GM23248 (cell line): Measurements from ENCODE around the gene TIRAP. TPM values are rescaled to one million over a fixed set of nuclear protein-coding genes. Genes with fewer than 3 reads are reported as not detected.

Experiments used
- DNase-seq: peaks from one replicate; pipeline ENCODE4 v3.0.0-alpha.2; 2015
- H2AFZ ChIP-seq: fragments of 200-600 bp; sonication (generic); 2 replicates; pipeline ENCODE4 v1.6.1; 2016; ENCODE audit warnings: antibody characterized with exemption
- H3F3A ChIP-seq: fragments of 200-600 bp; sonication (generic); 2 replicates; pipeline ENCODE4 v1.6.1; 2016; ENCODE audit warnings: mild to moderate bottlenecking, antibody characterized with exemption, mixed run types; ENCODE audit not compliant: insufficient read depth
- H3K27ac ChIP-seq: fragments of 200-600 bp; sonication (generic); 2 replicates; pipeline ENCODE4 v1.5.1; 2016; ENCODE audit warnings: mild to moderate bottlenecking
- H3K27me3 ChIP-seq: fragments of 200-600 bp; sonication (generic); replicated peaks from 2 replicates; pipeline ENCODE4 v1.6.1; 2016; ENCODE audit warnings: mild to moderate bottlenecking; ENCODE audit not compliant: insufficient read depth
- H3K36me3 ChIP-seq: fragments of 200-600 bp; sonication (generic); 2 replicates; pipeline ENCODE4 v1.6.1; 2016; ENCODE audit warnings: low read depth, mild to moderate bottlenecking
- H3K4me1 ChIP-seq: fragments of 200-600 bp; sonication (generic); 2 replicates; pipeline ENCODE4 v1.6.1; 2016; ENCODE audit warnings: mild to moderate bottlenecking; ENCODE audit not compliant: insufficient read depth
- H3K4me2 ChIP-seq: fragments of 200-600 bp; sonication (generic); one replicate; pipeline ENCODE4 v1.6.1; 2016; ENCODE audit warnings: mild to moderate bottlenecking; ENCODE audit not compliant: unreplicated experiment
- H3K4me3 ChIP-seq: fragments of 200-600 bp; sonication (generic); 2 replicates; pipeline ENCODE4 v1.5.1; 2016; ENCODE audit warnings: mild to moderate bottlenecking
- H3K79me2 ChIP-seq: fragments of 200-600 bp; sonication (generic); 2 replicates; pipeline ENCODE4 v1.6.1; 2016; ENCODE audit warnings: mild to moderate bottlenecking; ENCODE audit not compliant: insufficient read depth
- H3K9ac ChIP-seq: fragments of 200-600 bp; sonication (generic); 2 replicates; pipeline ENCODE4 v1.6.1; 2016; ENCODE audit warnings: mild to moderate bottlenecking
- H3K9me2 ChIP-seq: fragments of 200-600 bp; sonication (generic); 2 replicates; pipeline ENCODE4 v1.6.1; 2016; ENCODE audit warnings: mixed run types, mild to moderate bottlenecking, moderate library complexity; ENCODE audit not compliant: insufficient read depth
- H3K9me3 ChIP-seq: fragments of 200-600 bp; sonication (generic); one replicate; pipeline ENCODE4 v1.6.1; 2017; ENCODE audit warnings: low read depth
- H4K20me1 ChIP-seq: fragments of 200-600 bp; sonication (generic); 2 replicates; pipeline ENCODE4 v1.6.0; 2016; ENCODE audit not compliant: insufficient read depth
- EZH2 ChIP-seq: fragments of 200-600 bp; sonication (generic); IDR thresholded peaks from 2 replicates; pipeline ENCODE4 v1.6.1; 2018; ENCODE audit warnings: antibody characterized with exemption, mild to moderate bottlenecking; ENCODE audit not compliant: insufficient read depth, poor library complexity, severe bottlenecking
- EZH2phosphoT487 ChIP-seq: fragments of 200-600 bp; sonication (generic); IDR thresholded peaks from 2 replicates; pipeline ENCODE4 v1.6.1; 2018; ENCODE audit warnings: antibody characterized with exemption, moderate library complexity, mild to moderate bottlenecking, low read depth; ENCODE audit not compliant: insufficient read depth
- WGBS, 2 experiments: methylation state at CpG; one replicate each; pipeline ENCODE4 v1.1.6; 2015 to 2017; ENCODE audit warnings: low lambda C conversion rate in 2 of 2, low coverage in 1 of 2; ENCODE audit errors: missing lambda C conversion rate in 2 of 2; 5-methylcytosine and 5-hydroxymethylcytosine counted together
- in situ Hi-C: fragments of 300-500 bp; cut with MboI; formaldehyde crosslinking; loops from 2 replicates; pipeline ENCODE4 v1.15.0; 2020
- polyA plus RNA-seq: library from polyadenylated mRNA; unstranded; fragments of >200 nt; fragmentation: Nextera tagmentation; extraction: Ambion mirVana; gene quantifications from 2 replicates; pipeline ENCODE4 v1.2.1, GENCODE V29; 2016
- total RNA-seq: library from RNA; depleted of rRNA; stranded (reverse); fragments of >200 nt; shearing (Covaris generic); gene quantifications from 2 replicates; pipeline ENCODE4 v1.2.3, GENCODE V29; 2014

The TIRAP gene
- total and polyA plus RNA-seq, 2 experiments from 2014 or later: 2.8 to 3.8 TPM

DNA sequence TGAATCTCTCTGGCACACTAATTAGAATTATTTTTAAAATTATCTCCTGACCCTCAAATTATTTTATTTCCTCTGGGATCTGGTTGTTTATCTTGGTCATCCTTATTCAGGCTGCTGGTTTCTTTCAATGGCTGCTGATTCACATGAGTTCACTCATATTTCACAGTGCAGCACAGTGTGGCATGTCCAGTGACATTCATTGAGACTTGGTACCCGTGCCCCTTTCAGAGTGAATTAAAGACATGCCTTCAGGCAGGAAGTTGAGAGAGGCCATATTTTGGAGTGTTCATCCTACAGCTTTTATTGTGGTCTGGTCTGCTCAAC is 34.5 kb downstream of the TIRAP start:
- peaks cover 33% of the 10 kb centered on the region for H3K4me1 ChIP-seq
- H4K20me1 ChIP-seq: no peaks in the 10 kb centered on the region
- no peaks in the 10 kb centered on the region for H3K27me3 ChIP-seq
- in situ Hi-C loops: no loop called here
- H3K36me3 ChIP-seq: no peaks in the 10 kb centered on the region
- peak overlapping the region; percentile 67 for H3K4me3 ChIP-seq
- H3K4me2 ChIP-seq: peak overlapping the region; percentile 78
- peak overlapping the region; percentile 83 for H3K9ac ChIP-seq
- 0 to 5% methylated on average over 1 of the region's 1 CpG for WGBS, 2 experiments
- H3F3A ChIP-seq: peaks cover 47% of the 10 kb centered on the region
- no peak for TF ChIP-seq EZH2
- no peak for TF ChIP-seq EZH2phosphoT487
- no peaks in the 10 kb centered on the region for H3K9me2 ChIP-seq
- peak overlapping the region; percentile 98 for H3K27ac ChIP-seq
- no peaks in the 10 kb centered on the region for H3K9me3 ChIP-seq
- peak overlapping the region; percentile 81 for H2AFZ ChIP-seq
- no peak for DNase-seq
- H3K79me2 ChIP-seq: no peaks in the 10 kb centered on the region; the same call in 1 of the 2 replicates

DNA sequence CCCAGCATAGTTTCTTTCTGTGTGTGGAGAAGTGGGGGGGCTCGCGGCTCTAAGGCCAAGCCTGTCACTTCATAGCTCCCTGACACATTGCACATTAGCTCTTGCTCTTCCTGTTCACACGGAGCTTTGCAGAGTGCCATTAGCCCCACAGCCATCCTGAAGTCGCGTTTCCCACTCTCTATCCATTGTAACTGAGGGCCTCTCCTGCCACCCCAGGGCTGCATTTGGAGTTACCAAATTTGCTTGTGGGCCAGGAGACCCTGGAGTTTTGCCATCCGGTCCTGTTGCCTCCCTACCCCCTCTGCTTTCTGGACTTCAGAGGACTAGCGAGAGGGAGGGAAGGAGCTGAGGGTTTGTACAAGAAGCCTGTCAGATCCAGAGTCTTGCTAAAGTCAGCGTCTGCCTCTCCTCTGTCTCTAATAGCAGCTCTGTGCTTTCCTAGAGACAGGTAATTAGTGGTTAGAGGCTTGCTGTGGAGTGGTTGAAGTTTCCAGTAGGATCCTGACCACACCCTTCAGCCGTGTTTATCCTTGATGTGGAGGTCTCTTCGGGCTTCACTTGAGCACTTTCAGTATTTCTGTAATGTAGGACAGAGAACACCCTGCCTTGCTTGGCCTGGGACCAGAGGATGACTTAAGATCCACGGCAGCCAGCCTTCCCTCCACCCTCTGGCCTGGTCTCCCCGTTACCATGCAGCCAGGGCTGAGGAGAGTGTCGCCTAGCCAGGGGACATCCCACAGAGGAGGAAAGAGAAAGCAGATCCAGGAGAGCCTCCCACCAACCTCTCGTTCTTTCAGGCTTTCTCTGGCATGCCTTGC is 35.1 kb downstream of the TIRAP start:
- Histone ChIP-seq H3K79me2 (no peaks in the 10 kb centered on the region; the same call in 1 of the 2 replicates), H3K27me3 (no peaks in the 10 kb centered on the region), H3K27ac (peak overlapping the region; percentile 98), H4K20me1 (no peaks in the 10 kb centered on the region), H3K9ac (peak overlapping the region; percentile 83), H3K9me2 (no peaks in the 10 kb centered on the region), H3K9me3 (no peaks in the 10 kb centered on the region), H3K4me2 (peak overlapping the region; percentile 78), H3F3A (peaks cover 47% of the 10 kb centered on the region), H3K4me1 (peaks cover 39% of the 10 kb centered on the region), H3K4me3 (peak overlapping the region; percentile 67), H3K36me3 (no peaks in the 10 kb centered on the region), H2AFZ (peak overlapping the region; percentile 81)
- in situ Hi-C loops: no loop called here
- DNase-seq: peak; percentile 87
- TF ChIP-seq EZH2 (no peak), EZH2phosphoT487 (no peak)
- 2 to 8% methylated on average over 14 of the region's 14 CpGs for WGBS, 2 experiments

DNA sequence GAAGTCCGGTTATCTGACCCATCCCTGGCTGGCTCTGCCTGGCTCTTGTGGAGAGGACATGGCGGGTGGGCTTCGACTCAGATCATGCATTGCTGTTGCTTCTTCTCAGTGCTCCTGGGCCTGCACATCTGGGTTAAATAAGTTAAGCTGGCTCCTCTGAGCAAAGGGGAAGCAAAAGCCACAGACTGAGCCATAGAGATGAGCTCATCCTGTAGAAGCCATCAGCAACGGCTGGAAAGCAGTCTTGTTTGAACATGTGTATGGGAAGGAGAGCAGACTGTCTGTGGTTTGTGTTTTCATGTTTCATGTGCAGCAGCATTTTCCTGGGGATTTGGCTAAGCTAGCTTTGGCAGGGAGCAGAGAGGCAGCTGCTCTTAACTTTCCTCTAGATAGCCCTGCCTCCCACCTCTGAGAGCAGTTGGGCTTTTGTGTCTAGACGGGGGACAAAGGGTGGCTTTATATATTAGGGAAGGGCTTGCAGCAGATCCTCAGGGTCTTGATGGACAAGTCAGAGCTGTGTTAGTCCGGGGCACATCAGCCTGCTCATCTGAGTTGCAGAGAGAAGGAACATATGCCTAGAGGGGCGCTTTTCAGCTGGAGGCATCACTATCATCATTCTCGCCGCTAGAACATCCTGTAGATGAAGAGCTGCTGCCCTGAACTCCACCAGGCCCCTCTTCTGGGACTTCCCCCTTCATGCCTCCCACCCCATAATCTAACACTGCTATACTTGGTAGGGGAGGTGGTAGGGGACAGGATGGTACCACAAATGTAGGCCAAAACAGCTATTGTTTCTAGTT is 35.9 kb downstream of the TIRAP start:
- peaks cover 39% of the 10 kb centered on the region for H3K4me1 ChIP-seq
- in situ Hi-C loops: no loop called here
- peak overlapping the region; percentile 78 for H3K4me2 ChIP-seq
- H3K9ac ChIP-seq: peak overlapping the region; percentile 83
- H3F3A ChIP-seq: peaks cover 47% of the 10 kb centered on the region
- no peaks in the 10 kb centered on the region for H3K27me3 ChIP-seq
- WGBS, 2 experiments: 3 to 6% methylated on average over 9 of the region's 9 CpGs
- H3K9me3 ChIP-seq: no peaks in the 10 kb centered on the region
- H3K4me3 ChIP-seq: peak overlapping the region; percentile 67
- no peaks in the 10 kb centered on the region for H4K20me1 ChIP-seq
- TF ChIP-seq EZH2: no peak
- no peak for TF ChIP-seq EZH2phosphoT487
- peak; percentile 98 for DNase-seq
- peak overlapping the region; percentile 81 for H2AFZ ChIP-seq
- H3K79me2 ChIP-seq: no peaks in the 10 kb centered on the region; the same call in 1 of the 2 replicates
- no peaks in the 10 kb centered on the region for H3K9me2 ChIP-seq
- no peaks in the 10 kb centered on the region for H3K36me3 ChIP-seq
- H3K27ac ChIP-seq: peak overlapping the region; percentile 98

DNA sequence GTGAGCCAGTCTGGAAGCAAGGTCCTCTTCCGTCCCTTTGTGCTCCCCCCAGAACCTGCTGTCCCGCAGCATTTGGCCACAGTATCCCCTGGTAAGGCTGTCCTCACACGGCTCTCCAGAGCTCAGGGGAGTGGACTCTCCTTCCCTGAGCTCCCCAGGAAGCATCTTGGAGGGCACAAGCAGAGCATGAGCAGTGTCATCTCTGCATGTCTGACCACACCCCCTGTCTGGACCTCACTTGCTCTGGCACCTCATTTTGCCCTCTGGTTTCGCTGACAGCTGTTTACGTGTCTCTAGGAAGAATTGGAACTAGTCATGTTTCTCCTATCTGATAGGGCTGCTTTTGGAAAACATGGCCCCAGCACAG is 36.5 kb downstream of the TIRAP start:
- H3K27me3 ChIP-seq: no peaks in the 10 kb centered on the region

More for the DNA sequence above, 36.5 kb downstream of the TIRAP start:
- peaks cover 39% of the 10 kb centered on the region for H3K4me1 ChIP-seq
- peak; percentile 61 for DNase-seq
- no peak overlapping the region; the same call in 1 of the 2 replicates for H2AFZ ChIP-seq
- no peak overlapping the region for H3K4me3 ChIP-seq
- H4K20me1 ChIP-seq: no peaks in the 10 kb centered on the region
- TF ChIP-seq EZH2 (no peak), EZH2phosphoT487 (no peak)
- H3K79me2 ChIP-seq: no peaks in the 10 kb centered on the region; the same call in 1 of the 2 replicates
- peaks cover 47% of the 10 kb centered on the region for H3F3A ChIP-seq
- H3K4me2 ChIP-seq: peak overlapping the region; percentile 78
- no peaks in the 10 kb centered on the region for H3K36me3 ChIP-seq
- in situ Hi-C loops: no loop called here
- no peaks in the 10 kb centered on the region for H3K9me3 ChIP-seq
- H3K9me2 ChIP-seq: no peaks in the 10 kb centered on the region
- 48 to 55% methylated on average over 5 of the region's 5 CpGs for WGBS, 2 experiments
- H3K9ac ChIP-seq: peak overlapping the region; percentile 83
- peak overlapping the region; percentile 98 for H3K27ac ChIP-seq
